H1 (cell line): ENCODE results near the gene PRSS53.

Experiments used
- ASH2L ChIP-seq: fragments of 200-600, 300-600 bp; sonication (generic); IDR thresholded peaks from one replicate; pipeline ENCODE4 v1.7.1; 2017; ENCODE audit warnings: low read length
- BRCA1 ChIP-seq: IDR thresholded peaks from 2 replicates; pipeline ENCODE4 v1.6.1; 2012; ENCODE audit warnings: low read depth, low read length, improper control_type of control experiment
- EGR1 ChIP-seq: IDR thresholded peaks from 2 replicates; pipeline ENCODE4 v1.6.1; 2011; ENCODE audit warnings: low read depth, low read length, borderline replicate concordance
- EP300 ChIP-seq, 2 experiments: IDR thresholded peaks; 1 replicate in 1 of 2; 2 replicates in 1 of 2; pipeline ENCODE4 v1.6.1; 2011 to 2012; ENCODE audit warnings: low read depth in 2 of 2, low read length in 2 of 2, mild to moderate bottlenecking in 2 of 2, borderline replicate concordance in 1 of 2, inconsistent platforms in 1 of 2, moderate library complexity in 1 of 2
- EZH2 ChIP-seq: fragments of 200-600 bp; sonication (generic); IDR thresholded peaks from 2 replicates; pipeline ENCODE4 v1.7.1; 2012; ENCODE audit warnings: low read depth, mild to moderate bottlenecking, moderate library complexity, low read length, inconsistent platforms; ENCODE audit not compliant: severe bottlenecking
- KDM1A ChIP-seq: fragments of 200-600, 300-600 bp; sonication (generic); IDR thresholded peaks from 2 replicates; pipeline ENCODE4 v1.7.1; 2016; ENCODE audit warnings: mild to moderate bottlenecking, low read length, borderline replicate concordance
- POLR2A ChIP-seq, 2 experiments: IDR thresholded peaks; 1 replicate in 1 of 2; 2 replicates in 1 of 2; pipeline ENCODE4 v1.6.1; 2011; ENCODE audit warnings: low read depth in 2 of 2, low read length in 2 of 2, mild to moderate bottlenecking in 2 of 2; ENCODE audit errors: control extremely low read depth in 1 of 2
- POLR2AphosphoS5 ChIP-seq: IDR thresholded peaks from 2 replicates; pipeline ENCODE4 v1.6.1; 2011; ENCODE audit warnings: low read depth, low read length
- RAD21 ChIP-seq, 2 experiments: IDR thresholded peaks in 1 of 2; conservative IDR thresholded peaks in 1 of 2; 2 replicates each; pipeline ENCODE4 v1.6.1; 2011; ENCODE audit warnings: low read depth in 2 of 2, low read length in 2 of 2, improper control_type of control experiment in 1 of 2, inconsistent platforms in 1 of 2, mild to moderate bottlenecking in 1 of 2, moderate library complexity in 1 of 2
- RFX5 ChIP-seq: IDR thresholded peaks from 2 replicates; pipeline ENCODE4 v1.6.1; 2011; ENCODE audit warnings: low read depth, low read length, improper control_type of control experiment, borderline replicate concordance
- RXRA ChIP-seq: IDR thresholded peaks from 2 replicates; pipeline ENCODE4 v1.6.1; 2011; ENCODE audit warnings: low read depth, mild to moderate bottlenecking, low read length, moderate library complexity; ENCODE audit not compliant: insufficient read depth
- SP2 ChIP-seq: IDR thresholded peaks from 2 replicates; pipeline ENCODE4 v1.6.1; 2012; ENCODE audit warnings: mild to moderate bottlenecking, low read length, inconsistent platforms
- TF ChIP-seq, protein P1 (sequence below): IDR thresholded peaks from 2 replicates; pipeline ENCODE4 v1.6.1; 2012; ENCODE audit warnings: low read length, inconsistent platforms
- TF ChIP-seq, protein P2 (sequence below), 3 experiments: IDR thresholded peaks; 1 replicate in 2 of 3; 2 replicates in 1 of 3; pipeline versions ENCODE4 v1.5.1 to v1.6.1; 2011; ENCODE audit warnings: low read length in 3 of 3, mild to moderate bottlenecking in 3 of 3, inconsistent platforms in 2 of 3, low read depth in 1 of 3, moderate library complexity in 1 of 3; ENCODE audit not compliant: insufficient read depth in 1 of 3; ENCODE audit errors: control extremely low read depth in 1 of 3

DNA sequence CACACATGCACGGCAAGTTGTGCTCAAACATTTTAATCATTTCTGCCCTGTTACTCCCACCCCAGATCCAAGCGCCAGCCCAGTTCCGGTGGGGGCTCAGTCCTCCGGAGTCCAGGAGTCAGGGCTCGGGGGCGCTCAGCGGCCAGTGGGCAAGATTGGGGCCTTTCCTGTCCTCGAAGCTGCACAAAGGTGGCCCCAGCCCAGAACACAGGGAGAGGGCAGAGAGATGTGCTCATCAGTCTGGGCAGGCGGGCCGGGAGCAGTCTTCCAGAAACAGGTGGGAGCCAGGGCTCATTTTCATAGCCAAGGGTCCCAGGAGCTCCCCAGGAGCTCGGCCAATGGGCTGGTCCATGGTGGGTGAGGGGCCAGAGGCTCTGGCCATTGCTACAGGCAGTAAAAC lies 42.7 kb upstream of the PRSS53 start:
- no peak for TF ChIP-seq POLR2A (IDR thresholded peaks at IDR 0.05; ENCODE audit: control extremely low read depth in 1 of 2, low read depth in 2 of 2, low read length in 2 of 2)
- TF ChIP-seq, protein P1, sequence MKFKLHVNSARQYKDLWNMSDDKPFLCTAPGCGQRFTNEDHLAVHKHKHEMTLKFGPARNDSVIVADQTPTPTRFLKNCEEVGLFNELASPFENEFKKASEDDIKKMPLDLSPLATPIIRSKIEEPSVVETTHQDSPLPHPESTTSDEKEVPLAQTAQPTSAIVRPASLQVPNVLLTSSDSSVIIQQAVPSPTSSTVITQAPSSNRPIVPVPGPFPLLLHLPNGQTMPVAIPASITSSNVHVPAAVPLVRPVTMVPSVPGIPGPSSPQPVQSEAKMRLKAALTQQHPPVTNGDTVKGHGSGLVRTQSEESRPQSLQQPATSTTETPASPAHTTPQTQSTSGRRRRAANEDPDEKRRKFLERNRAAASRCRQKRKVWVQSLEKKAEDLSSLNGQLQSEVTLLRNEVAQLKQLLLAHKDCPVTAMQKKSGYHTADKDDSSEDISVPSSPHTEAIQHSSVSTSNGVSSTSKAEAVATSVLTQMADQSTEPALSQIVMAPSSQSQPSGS = no peak
- TF ChIP-seq RAD21 (IDR thresholded peaks at IDR 0.05 in 1 of 2, conservative IDR thresholded peaks at IDR 0.05 in 1 of 2; ENCODE audit: low read depth in 2 of 2, low read length in 2 of 2) = no peak
- no peak for TF ChIP-seq EZH2
- TF ChIP-seq, protein P2, sequence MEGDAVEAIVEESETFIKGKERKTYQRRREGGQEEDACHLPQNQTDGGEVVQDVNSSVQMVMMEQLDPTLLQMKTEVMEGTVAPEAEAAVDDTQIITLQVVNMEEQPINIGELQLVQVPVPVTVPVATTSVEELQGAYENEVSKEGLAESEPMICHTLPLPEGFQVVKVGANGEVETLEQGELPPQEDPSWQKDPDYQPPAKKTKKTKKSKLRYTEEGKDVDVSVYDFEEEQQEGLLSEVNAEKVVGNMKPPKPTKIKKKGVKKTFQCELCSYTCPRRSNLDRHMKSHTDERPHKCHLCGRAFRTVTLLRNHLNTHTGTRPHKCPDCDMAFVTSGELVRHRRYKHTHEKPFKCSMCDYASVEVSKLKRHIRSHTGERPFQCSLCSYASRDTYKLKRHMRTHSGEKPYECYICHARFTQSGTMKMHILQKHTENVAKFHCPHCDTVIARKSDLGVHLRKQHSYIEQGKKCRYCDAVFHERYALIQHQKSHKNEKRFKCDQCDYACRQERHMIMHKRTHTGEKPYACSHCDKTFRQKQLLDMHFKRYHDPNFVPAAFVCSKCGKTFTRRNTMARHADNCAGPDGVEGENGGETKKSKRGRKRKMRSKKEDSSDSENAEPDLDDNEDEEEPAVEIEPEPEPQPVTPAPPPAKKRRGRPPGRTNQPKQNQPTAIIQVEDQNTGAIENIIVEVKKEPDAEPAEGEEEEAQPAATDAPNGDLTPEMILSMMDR (IDR thresholded peaks at IDR 0.05; ENCODE audit: control extremely low read depth in 1 of 3, insufficient read depth in 1 of 3, low read depth in 1 of 3, low read length in 3 of 3) = no peak
- no peak for TF ChIP-seq EGR1
- TF ChIP-seq SP2 = no peak
- TF ChIP-seq RFX5 = no peak
- TF ChIP-seq POLR2AphosphoS5 = no peak
- no peak for TF ChIP-seq RXRA
- no peak for TF ChIP-seq ASH2L
- TF ChIP-seq BRCA1 = no peak
- TF ChIP-seq EP300 (IDR thresholded peaks at IDR 0.05; ENCODE audit: borderline replicate concordance in 1 of 2, low read depth in 2 of 2, low read length in 2 of 2) = no peak
- TF ChIP-seq KDM1A = no peak
